GM23338 (cell line): ENCODE data around the gene MAP2K6.

Experiments used
- CREB1 ChIP-seq: fragments of 250-450 bp; sonication (Bioruptor Pico); IDR thresholded peaks from 2 replicates; pipeline ENCODE4 v1.5.0; 2020; ENCODE audit warnings: low read depth, mild to moderate bottlenecking, moderate library complexity
- EZH2 ChIP-seq: fragments of 200-600 bp; sonication (generic); IDR thresholded peaks from one replicate; pipeline ENCODE4 v1.8.0; 2017; ENCODE audit warnings: antibody characterized with exemption, mild to moderate bottlenecking, low read depth; ENCODE audit not compliant: unreplicated experiment
- EZH2phosphoT487 ChIP-seq: fragments of 200-600 bp; sonication (generic); IDR thresholded peaks from one replicate; pipeline ENCODE4 v1.8.1; 2018; ENCODE audit warnings: antibody characterized with exemption; ENCODE audit not compliant: unreplicated experiment
- JUNB ChIP-seq: IDR thresholded peaks from one replicate; pipeline ENCODE4 v1.6.1; 2016; ENCODE audit warnings: antibody characterized with exemption; ENCODE audit not compliant: unreplicated experiment
- NANOG ChIP-seq: IDR thresholded peaks from 2 replicates; pipeline ENCODE4 v1.6.1; 2016; ENCODE audit warnings: antibody characterized with exemption, borderline replicate concordance
- POLR2AphosphoS5 ChIP-seq: IDR thresholded peaks from 2 replicates; pipeline ENCODE4 v1.6.1; 2016; ENCODE audit warnings: antibody characterized with exemption, low read depth
- STAT1 ChIP-seq: IDR thresholded peaks from one replicate; pipeline ENCODE4 v1.6.1; 2016; ENCODE audit warnings: antibody characterized with exemption; ENCODE audit not compliant: unreplicated experiment
- ZNF331 ChIP-seq: fragments of 250-450 bp; sonication (Bioruptor Pico); IDR thresholded peaks from 2 replicates; pipeline ENCODE4 v1.5.0; 2020; ENCODE audit warnings: low read depth, mild to moderate bottlenecking, moderate library complexity
- TF ChIP-seq, protein P1 (sequence below): fragments of 250-450 bp; sonication (Bioruptor Pico); IDR thresholded peaks from 2 replicates; pipeline ENCODE4 v1.5.0; 2020; ENCODE audit warnings: mild to moderate bottlenecking, moderate library complexity
- TF ChIP-seq, protein P2 (sequence below): IDR thresholded peaks from 2 replicates; pipeline ENCODE4 v1.6.1; 2016; ENCODE audit warnings: antibody characterized with exemption
- TF ChIP-seq, protein P3 (sequence below), 2 experiments: fragments of 200-600 bp in 1 of 2; sonication (generic) in 1 of 2; conservative IDR thresholded peaks; 2 replicates each; pipeline versions ENCODE4 v1.5.1 to v1.6.1; 2016 to 2017; ENCODE audit warnings: antibody characterized with exemption in 2 of 2, low read depth in 2 of 2, mild to moderate bottlenecking in 2 of 2, moderate library complexity in 1 of 2
- TF ChIP-seq, protein P4 (sequence below): IDR thresholded peaks from one replicate; pipeline ENCODE4 v1.6.1; 2018; ENCODE audit warnings: antibody characterized with exemption; ENCODE audit not compliant: unreplicated experiment

DNA sequence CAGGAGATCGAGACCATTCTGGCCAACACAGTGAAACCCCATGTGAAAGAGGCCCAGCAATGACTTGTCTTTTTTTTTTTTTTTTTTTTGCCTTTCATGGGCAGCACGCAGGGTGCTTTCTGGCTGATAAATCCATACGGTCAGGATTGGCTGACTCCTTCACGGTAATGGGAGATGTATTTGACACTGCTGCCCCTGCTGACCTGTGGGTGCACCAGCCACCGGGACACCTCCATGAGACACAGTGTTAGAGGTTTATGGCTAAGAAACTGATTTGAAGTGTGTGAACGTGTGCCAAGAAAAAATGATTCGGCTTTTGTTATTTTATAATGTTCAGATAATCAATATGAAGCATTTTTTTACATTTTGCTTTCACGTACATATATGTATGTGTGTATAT, 48.4 kb downstream of the MAP2K6 start:
- TF ChIP-seq EZH2: no peak
- TF ChIP-seq, protein P1, sequence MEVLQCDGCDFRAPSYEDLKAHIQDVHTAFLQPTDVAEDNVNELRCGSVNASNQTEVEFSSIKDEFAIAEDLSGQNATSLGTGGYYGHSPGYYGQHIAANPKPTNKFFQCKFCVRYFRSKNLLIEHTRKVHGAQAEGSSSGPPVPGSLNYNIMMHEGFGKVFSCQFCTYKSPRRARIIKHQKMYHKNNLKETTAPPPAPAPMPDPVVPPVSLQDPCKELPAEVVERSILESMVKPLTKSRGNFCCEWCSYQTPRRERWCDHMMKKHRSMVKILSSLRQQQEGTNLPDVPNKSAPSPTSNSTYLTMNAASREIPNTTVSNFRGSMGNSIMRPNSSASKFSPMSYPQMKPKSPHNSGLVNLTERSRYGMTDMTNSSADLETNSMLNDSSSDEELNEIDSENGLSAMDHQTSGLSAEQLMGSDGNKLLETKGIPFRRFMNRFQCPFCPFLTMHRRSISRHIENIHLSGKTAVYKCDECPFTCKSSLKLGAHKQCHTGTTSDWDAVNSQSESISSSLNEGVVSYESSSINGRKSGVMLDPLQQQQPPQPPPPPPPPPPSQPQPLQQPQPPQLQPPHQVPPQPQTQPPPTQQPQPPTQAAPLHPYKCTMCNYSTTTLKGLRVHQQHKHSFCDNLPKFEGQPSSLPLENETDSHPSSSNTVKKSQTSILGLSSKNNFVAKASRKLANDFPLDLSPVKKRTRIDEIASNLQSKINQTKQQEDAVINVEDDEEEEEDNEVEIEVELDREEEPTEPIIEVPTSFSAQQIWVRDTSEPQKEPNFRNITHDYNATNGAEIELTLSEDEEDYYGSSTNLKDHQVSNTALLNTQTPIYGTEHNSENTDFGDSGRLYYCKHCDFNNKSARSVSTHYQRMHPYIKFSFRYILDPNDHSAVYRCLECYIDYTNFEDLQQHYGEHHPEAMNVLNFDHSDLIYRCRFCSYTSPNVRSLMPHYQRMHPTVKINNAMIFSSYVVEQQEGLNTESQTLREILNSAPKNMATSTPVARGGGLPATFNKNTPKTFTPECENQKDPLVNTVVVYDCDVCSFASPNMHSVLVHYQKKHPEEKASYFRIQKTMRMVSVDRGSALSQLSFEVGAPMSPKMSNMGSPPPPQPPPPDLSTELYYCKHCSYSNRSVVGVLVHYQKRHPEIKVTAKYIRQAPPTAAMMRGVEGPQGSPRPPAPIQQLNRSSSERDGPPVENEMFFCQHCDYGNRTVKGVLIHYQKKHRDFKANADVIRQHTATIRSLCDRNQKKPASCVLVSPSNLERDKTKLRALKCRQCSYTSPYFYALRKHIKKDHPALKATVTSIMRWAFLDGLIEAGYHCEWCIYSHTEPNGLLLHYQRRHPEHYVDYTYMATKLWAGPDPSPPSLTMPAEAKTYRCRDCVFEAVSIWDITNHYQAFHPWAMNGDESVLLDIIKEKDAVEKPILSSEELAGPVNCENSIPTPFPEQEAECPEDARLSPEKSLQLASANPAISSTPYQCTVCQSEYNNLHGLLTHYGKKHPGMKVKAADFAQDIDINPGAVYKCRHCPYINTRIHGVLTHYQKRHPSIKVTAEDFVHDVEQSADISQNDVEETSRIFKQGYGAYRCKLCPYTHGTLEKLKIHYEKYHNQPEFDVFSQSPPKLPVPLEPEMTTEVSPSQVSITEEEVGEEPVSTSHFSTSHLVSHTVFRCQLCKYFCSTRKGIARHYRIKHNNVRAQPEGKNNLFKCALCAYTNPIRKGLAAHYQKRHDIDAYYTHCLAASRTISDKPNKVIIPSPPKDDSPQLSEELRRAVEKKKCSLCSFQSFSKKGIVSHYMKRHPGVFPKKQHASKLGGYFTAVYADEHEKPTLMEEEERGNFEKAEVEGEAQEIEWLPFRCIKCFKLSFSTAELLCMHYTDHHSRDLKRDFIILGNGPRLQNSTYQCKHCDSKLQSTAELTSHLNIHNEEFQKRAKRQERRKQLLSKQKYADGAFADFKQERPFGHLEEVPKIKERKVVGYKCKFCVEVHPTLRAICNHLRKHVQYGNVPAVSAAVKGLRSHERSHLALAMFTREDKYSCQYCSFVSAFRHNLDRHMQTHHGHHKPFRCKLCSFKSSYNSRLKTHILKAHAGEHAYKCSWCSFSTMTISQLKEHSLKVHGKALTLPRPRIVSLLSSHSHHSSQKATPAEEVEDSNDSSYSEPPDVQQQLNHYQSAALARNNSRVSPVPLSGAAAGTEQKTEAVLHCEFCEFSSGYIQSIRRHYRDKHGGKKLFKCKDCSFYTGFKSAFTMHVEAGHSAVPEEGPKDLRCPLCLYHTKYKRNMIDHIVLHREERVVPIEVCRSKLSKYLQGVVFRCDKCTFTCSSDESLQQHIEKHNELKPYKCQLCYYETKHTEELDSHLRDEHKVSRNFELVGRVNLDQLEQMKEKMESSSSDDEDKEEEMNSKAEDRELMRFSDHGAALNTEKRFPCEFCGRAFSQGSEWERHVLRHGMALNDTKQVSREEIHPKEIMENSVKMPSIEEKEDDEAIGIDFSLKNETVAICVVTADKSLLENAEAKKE (CRISPR knock-in tag): no peak
- TF ChIP-seq, protein P2, sequence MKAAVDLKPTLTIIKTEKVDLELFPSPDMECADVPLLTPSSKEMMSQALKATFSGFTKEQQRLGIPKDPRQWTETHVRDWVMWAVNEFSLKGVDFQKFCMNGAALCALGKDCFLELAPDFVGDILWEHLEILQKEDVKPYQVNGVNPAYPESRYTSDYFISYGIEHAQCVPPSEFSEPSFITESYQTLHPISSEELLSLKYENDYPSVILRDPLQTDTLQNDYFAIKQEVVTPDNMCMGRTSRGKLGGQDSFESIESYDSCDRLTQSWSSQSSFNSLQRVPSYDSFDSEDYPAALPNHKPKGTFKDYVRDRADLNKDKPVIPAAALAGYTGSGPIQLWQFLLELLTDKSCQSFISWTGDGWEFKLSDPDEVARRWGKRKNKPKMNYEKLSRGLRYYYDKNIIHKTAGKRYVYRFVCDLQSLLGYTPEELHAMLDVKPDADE: no peak
- TF ChIP-seq, protein P3, sequence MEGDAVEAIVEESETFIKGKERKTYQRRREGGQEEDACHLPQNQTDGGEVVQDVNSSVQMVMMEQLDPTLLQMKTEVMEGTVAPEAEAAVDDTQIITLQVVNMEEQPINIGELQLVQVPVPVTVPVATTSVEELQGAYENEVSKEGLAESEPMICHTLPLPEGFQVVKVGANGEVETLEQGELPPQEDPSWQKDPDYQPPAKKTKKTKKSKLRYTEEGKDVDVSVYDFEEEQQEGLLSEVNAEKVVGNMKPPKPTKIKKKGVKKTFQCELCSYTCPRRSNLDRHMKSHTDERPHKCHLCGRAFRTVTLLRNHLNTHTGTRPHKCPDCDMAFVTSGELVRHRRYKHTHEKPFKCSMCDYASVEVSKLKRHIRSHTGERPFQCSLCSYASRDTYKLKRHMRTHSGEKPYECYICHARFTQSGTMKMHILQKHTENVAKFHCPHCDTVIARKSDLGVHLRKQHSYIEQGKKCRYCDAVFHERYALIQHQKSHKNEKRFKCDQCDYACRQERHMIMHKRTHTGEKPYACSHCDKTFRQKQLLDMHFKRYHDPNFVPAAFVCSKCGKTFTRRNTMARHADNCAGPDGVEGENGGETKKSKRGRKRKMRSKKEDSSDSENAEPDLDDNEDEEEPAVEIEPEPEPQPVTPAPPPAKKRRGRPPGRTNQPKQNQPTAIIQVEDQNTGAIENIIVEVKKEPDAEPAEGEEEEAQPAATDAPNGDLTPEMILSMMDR (conservative IDR thresholded peaks at IDR 0.05; ENCODE audit: low read depth in 2 of 2): peak in 1 of 2 experiments; percentile 39; a peak in 1 of 4 replicates
- TF ChIP-seq POLR2AphosphoS5: no peak
- TF ChIP-seq, protein P4, sequence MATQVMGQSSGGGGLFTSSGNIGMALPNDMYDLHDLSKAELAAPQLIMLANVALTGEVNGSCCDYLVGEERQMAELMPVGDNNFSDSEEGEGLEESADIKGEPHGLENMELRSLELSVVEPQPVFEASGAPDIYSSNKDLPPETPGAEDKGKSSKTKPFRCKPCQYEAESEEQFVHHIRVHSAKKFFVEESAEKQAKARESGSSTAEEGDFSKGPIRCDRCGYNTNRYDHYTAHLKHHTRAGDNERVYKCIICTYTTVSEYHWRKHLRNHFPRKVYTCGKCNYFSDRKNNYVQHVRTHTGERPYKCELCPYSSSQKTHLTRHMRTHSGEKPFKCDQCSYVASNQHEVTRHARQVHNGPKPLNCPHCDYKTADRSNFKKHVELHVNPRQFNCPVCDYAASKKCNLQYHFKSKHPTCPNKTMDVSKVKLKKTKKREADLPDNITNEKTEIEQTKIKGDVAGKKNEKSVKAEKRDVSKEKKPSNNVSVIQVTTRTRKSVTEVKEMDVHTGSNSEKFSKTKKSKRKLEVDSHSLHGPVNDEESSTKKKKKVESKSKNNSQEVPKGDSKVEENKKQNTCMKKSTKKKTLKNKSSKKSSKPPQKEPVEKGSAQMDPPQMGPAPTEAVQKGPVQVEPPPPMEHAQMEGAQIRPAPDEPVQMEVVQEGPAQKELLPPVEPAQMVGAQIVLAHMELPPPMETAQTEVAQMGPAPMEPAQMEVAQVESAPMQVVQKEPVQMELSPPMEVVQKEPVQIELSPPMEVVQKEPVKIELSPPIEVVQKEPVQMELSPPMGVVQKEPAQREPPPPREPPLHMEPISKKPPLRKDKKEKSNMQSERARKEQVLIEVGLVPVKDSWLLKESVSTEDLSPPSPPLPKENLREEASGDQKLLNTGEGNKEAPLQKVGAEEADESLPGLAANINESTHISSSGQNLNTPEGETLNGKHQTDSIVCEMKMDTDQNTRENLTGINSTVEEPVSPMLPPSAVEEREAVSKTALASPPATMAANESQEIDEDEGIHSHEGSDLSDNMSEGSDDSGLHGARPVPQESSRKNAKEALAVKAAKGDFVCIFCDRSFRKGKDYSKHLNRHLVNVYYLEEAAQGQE: no peak
- TF ChIP-seq EZH2phosphoT487: no peak
- TF ChIP-seq STAT1: no peak
- TF ChIP-seq CREB1 (CRISPR knock-in tag): no peak
- TF ChIP-seq JUNB: no peak
- TF ChIP-seq ZNF331 (CRISPR knock-in tag): no peak
- TF ChIP-seq NANOG: no peak
